SK-N-SH treated with all-trans-retinoic acid at 6 μM for 48 hours (cell line): ENCODE data around the gene ZNF276.

Experiments used
- BACH2 ChIP-seq: fragments of 250-450 bp; sonication (Bioruptor Pico); IDR thresholded peaks from 2 replicates; pipeline ENCODE4 v1.9.0; 2021; ENCODE audit warnings: mild to moderate bottlenecking, borderline replicate concordance
- CREB5 ChIP-seq: fragments of 250-450 bp; sonication (Bioruptor Pico); IDR thresholded peaks from 2 replicates; pipeline ENCODE4 v1.5.1; 2020; ENCODE audit warnings: low read depth, mild to moderate bottlenecking, moderate library complexity
- PATZ1 ChIP-seq: fragments of 250-450 bp; sonication (Bioruptor Pico); IDR thresholded peaks from 2 replicates; pipeline ENCODE4 v1.8.0; 2020; ENCODE audit warnings: mild to moderate bottlenecking, moderate library complexity, borderline replicate concordance
- PPARA ChIP-seq: fragments of 250-450 bp; sonication (Bioruptor Pico); IDR thresholded peaks from 2 replicates; pipeline ENCODE4 v1.5.0; 2020; ENCODE audit warnings: mild to moderate bottlenecking, borderline replicate concordance
- ZFP30 ChIP-seq: fragments of 450-650 bp; formaldehyde crosslinking; IDR thresholded peaks from 2 replicates; pipeline ENCODE4 v1.5.0; 2022; ENCODE audit warnings: mild to moderate bottlenecking, moderate library complexity
- ZNF565 ChIP-seq: fragments of 450-650 bp; formaldehyde crosslinking; conservative IDR thresholded peaks from 2 replicates; pipeline ENCODE4 v1.5.0; 2020; ENCODE audit warnings: low read depth, mild to moderate bottlenecking, moderate library complexity

DNA sequence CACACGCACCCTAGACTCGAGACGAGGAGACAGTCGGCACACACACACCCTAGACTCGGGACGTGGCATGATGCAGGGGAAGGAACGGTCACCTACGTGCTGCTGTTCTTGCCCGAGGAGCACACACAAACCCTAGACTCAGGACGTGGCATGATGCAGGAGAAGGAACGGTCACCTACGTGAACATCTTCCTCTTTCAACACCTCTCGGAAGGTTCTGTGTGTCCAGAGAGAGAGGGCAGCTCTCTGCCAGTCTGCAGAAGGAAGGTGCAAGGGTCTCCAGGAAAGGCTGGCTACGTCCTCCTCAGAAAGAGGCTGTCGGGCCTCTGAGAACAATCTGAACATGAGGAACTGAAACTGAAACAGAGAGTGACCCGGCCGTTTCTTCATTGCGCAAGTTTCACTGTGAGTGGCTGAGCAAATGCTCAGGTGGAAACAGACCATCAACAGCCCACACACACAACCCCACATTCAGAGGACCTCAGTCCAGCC lies 43.4 kb downstream of the ZNF276 start:
- TF ChIP-seq CREB5 (CRISPR knock-in tag) (no peak), PPARA (CRISPR knock-in tag) (no peak), PATZ1 (CRISPR knock-in tag) (no peak), BACH2 (no peak), ZFP30 (CRISPR knock-in tag) (no peak), ZNF565 (CRISPR knock-in tag) (no peak)
